HCT116 (cell line): ENCODE measurements around the gene TSPEAR.

Experiments used
- CEBPB ChIP-seq: IDR thresholded peaks from 2 replicates; pipeline ENCODE4 v1.6.1; 2012; ENCODE audit warnings: low read depth
- ELF1 ChIP-seq: IDR thresholded peaks from 2 replicates; pipeline ENCODE4 v1.6.1; 2012; ENCODE audit warnings: low read depth, borderline replicate concordance
- EZH2 ChIP-seq: fragments of 200-600 bp; sonication (generic); IDR thresholded peaks from 2 replicates; pipeline ENCODE4 v1.6.1; 2017; ENCODE audit warnings: antibody characterized with exemption, mixed run types
- EZH2phosphoT487 ChIP-seq: fragments of 200-600 bp; IDR thresholded peaks from 2 replicates; pipeline ENCODE4 v1.6.1; 2018; ENCODE audit warnings: antibody characterized with exemption, borderline replicate concordance
- POLR2A ChIP-seq: IDR thresholded peaks from 2 replicates; pipeline ENCODE4 v1.7.0; 2011; ENCODE audit warnings: borderline replicate concordance; ENCODE audit not compliant: insufficient read depth, insufficient read length; ENCODE audit errors: extremely low read depth
- POLR2AphosphoS5 ChIP-seq: IDR thresholded peaks from 2 replicates; pipeline ENCODE4 v1.6.1; 2011; ENCODE audit warnings: mild to moderate bottlenecking, low read depth, low read length, moderate library complexity
- RAD21 ChIP-seq: IDR thresholded peaks from 2 replicates; pipeline ENCODE4 v1.6.1; 2012; ENCODE audit warnings: low read depth, mild to moderate bottlenecking
- SIN3A ChIP-seq: IDR thresholded peaks from 2 replicates; pipeline ENCODE4 v1.6.1; 2012; ENCODE audit warnings: low read depth
- YY1 ChIP-seq: IDR thresholded peaks from 2 replicates; pipeline ENCODE4 v1.6.1; 2011; ENCODE audit warnings: low read length, low read depth, moderate library complexity, mild to moderate bottlenecking; ENCODE audit not compliant: insufficient replicate concordance; ENCODE audit errors: extremely low read depth
- ZBTB33 ChIP-seq: IDR thresholded peaks from 2 replicates; pipeline ENCODE4 v1.6.1; 2011; ENCODE audit warnings: mild to moderate bottlenecking, low read length, moderate library complexity; ENCODE audit not compliant: insufficient replicate concordance; ENCODE audit errors: extremely low read depth
- TF ChIP-seq, protein P1 (sequence below), 3 experiments: fragments of 200-600 bp in 1 of 3; sonication (generic) in 1 of 3; IDR thresholded peaks in 2 of 3; conservative IDR thresholded peaks in 1 of 3; 2 replicates each; pipeline ENCODE4 v1.5.1; 2012 to 2017; ENCODE audit warnings: low read depth in 2 of 3, low read length in 2 of 3, antibody characterized with exemption in 1 of 3, borderline replicate concordance in 1 of 3, control low read depth in 1 of 3, mild to moderate bottlenecking in 1 of 3, mixed read lengths in 1 of 3, mixed run types in 1 of 3, moderate library complexity in 1 of 3; ENCODE audit not compliant: insufficient read depth in 1 of 3
- TF ChIP-seq, protein P2 (sequence below): IDR thresholded peaks from 2 replicates; pipeline ENCODE4 v1.6.1; 2012; ENCODE audit warnings: low read depth

GRCh38 chr21:44521928-44522752 lies 189.2 kb downstream of the TSPEAR start:
- TF ChIP-seq POLR2A (no peak), EZH2phosphoT487 (no peak), ZBTB33 (no peak), YY1 (no peak), EZH2 (no peak), POLR2AphosphoS5 (no peak), RAD21 (no peak), ELF1 (no peak), CEBPB (no peak), SIN3A (no peak)
- TF ChIP-seq, protein P1, sequence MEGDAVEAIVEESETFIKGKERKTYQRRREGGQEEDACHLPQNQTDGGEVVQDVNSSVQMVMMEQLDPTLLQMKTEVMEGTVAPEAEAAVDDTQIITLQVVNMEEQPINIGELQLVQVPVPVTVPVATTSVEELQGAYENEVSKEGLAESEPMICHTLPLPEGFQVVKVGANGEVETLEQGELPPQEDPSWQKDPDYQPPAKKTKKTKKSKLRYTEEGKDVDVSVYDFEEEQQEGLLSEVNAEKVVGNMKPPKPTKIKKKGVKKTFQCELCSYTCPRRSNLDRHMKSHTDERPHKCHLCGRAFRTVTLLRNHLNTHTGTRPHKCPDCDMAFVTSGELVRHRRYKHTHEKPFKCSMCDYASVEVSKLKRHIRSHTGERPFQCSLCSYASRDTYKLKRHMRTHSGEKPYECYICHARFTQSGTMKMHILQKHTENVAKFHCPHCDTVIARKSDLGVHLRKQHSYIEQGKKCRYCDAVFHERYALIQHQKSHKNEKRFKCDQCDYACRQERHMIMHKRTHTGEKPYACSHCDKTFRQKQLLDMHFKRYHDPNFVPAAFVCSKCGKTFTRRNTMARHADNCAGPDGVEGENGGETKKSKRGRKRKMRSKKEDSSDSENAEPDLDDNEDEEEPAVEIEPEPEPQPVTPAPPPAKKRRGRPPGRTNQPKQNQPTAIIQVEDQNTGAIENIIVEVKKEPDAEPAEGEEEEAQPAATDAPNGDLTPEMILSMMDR (IDR thresholded peaks at IDR 0.05 in 2 of 3, conservative IDR thresholded peaks at IDR 0.05 in 1 of 3; ENCODE audit: borderline replicate concordance in 1 of 3, insufficient read depth in 1 of 3, low read depth in 2 of 3, low read length in 2 of 3): no peak
- TF ChIP-seq, protein P2, sequence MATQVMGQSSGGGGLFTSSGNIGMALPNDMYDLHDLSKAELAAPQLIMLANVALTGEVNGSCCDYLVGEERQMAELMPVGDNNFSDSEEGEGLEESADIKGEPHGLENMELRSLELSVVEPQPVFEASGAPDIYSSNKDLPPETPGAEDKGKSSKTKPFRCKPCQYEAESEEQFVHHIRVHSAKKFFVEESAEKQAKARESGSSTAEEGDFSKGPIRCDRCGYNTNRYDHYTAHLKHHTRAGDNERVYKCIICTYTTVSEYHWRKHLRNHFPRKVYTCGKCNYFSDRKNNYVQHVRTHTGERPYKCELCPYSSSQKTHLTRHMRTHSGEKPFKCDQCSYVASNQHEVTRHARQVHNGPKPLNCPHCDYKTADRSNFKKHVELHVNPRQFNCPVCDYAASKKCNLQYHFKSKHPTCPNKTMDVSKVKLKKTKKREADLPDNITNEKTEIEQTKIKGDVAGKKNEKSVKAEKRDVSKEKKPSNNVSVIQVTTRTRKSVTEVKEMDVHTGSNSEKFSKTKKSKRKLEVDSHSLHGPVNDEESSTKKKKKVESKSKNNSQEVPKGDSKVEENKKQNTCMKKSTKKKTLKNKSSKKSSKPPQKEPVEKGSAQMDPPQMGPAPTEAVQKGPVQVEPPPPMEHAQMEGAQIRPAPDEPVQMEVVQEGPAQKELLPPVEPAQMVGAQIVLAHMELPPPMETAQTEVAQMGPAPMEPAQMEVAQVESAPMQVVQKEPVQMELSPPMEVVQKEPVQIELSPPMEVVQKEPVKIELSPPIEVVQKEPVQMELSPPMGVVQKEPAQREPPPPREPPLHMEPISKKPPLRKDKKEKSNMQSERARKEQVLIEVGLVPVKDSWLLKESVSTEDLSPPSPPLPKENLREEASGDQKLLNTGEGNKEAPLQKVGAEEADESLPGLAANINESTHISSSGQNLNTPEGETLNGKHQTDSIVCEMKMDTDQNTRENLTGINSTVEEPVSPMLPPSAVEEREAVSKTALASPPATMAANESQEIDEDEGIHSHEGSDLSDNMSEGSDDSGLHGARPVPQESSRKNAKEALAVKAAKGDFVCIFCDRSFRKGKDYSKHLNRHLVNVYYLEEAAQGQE: no peak
